HepG2 (cell line): ENCODE results near the gene CHCHD1. TPM values are rescaled to one million over a fixed set of nuclear protein-coding genes. Genes with fewer than 3 reads are reported as not detected.

Experiments
- ATAC-seq: fragments of 200-7000 bp; cut with Tn5 transposase; 3 replicates; pipeline ENCODE4 v1.9.1; 2020; ENCODE audit warnings: mild to moderate bottlenecking, moderate library complexity
- BruUV-seq: library from RNA; stranded (reverse); fragments of 400-500 nt; replicated peaks from 2 replicates; lab custom pipeline; 2021; lab: Mats Ljungman, UMichigan
- CTCF ChIA-PET: fragments of 300-600 bp; formaldehyde crosslinking; extraction: SDS; loops from one replicate; lab custom pipeline; 2021; ENCODE audit warnings: low total read pairs, inconsistent platforms, low intra/inter-chr PET ratio; lab: Yijun Ruan, JAX
- POLR2A ChIA-PET: fragments of 350-600 bp; sonication (Branson Sonifier 250); formaldehyde crosslinking; loops from one replicate; lab custom pipeline; 2020; ENCODE audit warnings: antibody characterized with exemption, inconsistent platforms; lab: Yijun Ruan, JAX
- DNase-seq: peaks from one replicate; pipeline ENCODE4 v3.0.0-alpha.2; 2015; ENCODE audit warnings: low spot score
- FAIRE-seq: peaks from 3 replicates; lab custom pipeline; 2011; peaks lifted over from hg19 to GRCh38; lab: Jason Lieb, UNC
- H2AFZ ChIP-seq: one replicate; pipeline ENCODE4 v1.6.1; 2011; ENCODE audit warnings: low read length, inconsistent platforms
- H3K27ac ChIP-seq: fragments of 300-600 bp; 3 replicates; pipeline ENCODE4 v1.8.0; 2011; ENCODE audit warnings: mixed run types, mild to moderate bottlenecking, mixed read lengths, low read length, inconsistent platforms; ENCODE audit not compliant: insufficient read depth; ENCODE audit errors: extremely low read length
- H3K27me3 ChIP-seq, 2 experiments: fragments of 200-600 bp in 1 of 2; 2 replicates in 1 of 2; 3 replicates in 1 of 2; pipeline versions ENCODE4 v1.6.0 to v1.8.0; 2011; ENCODE audit warnings: low read length in 2 of 2, mild to moderate bottlenecking in 2 of 2, moderate library complexity in 2 of 2, inconsistent platforms in 1 of 2; ENCODE audit not compliant: insufficient read depth in 2 of 2, control insufficient read depth in 1 of 2
- H3K36me3 ChIP-seq, 2 experiments: fragments of 200-600 bp in 1 of 2; replicated peaks in 1 of 2; 2 replicates in 1 of 2; 3 replicates in 1 of 2; pipeline versions ENCODE4 v1.5.1 to v1.8.0; 2011; ENCODE audit warnings: low read length in 2 of 2, inconsistent platforms in 1 of 2; ENCODE audit not compliant: insufficient read depth in 2 of 2, control insufficient read depth in 1 of 2
- H3K4me1 ChIP-seq: 2 replicates; pipeline ENCODE4 v1.5.1; 2012; ENCODE audit warnings: low read length, inconsistent platforms; ENCODE audit not compliant: insufficient read depth
- H3K4me2 ChIP-seq: 2 replicates; pipeline ENCODE4 v1.6.0; 2011; ENCODE audit warnings: low read depth, low read length, inconsistent platforms
- H3K4me3 ChIP-seq, 3 experiments: fragments of 200-600 bp in 1 of 3; sonication (generic), shearing (Covaris generic) in 1 of 3; replicated peaks in 1 of 3; 2 replicates each; pipeline ENCODE4 v1.5.1; 2011 to 2016; ENCODE audit warnings: low read length in 3 of 3, inconsistent platforms in 2 of 3, low read depth in 2 of 3, mild to moderate bottlenecking in 2 of 3, control low read depth in 1 of 3, mixed read lengths in 1 of 3; ENCODE audit not compliant: insufficient read depth in 1 of 3
- H3K79me2 ChIP-seq: one replicate; pipeline ENCODE4 v1.6.1; 2011; ENCODE audit warnings: low read length, inconsistent platforms; ENCODE audit not compliant: insufficient read depth
- H3K9ac ChIP-seq: 2 replicates; pipeline ENCODE4 v1.6.0; 2011; ENCODE audit warnings: mild to moderate bottlenecking, low read depth, low read length, inconsistent platforms; ENCODE audit not compliant: insufficient read depth
- H3K9me3 ChIP-seq: 2 replicates; pipeline ENCODE4 v1.5.1; 2012; ENCODE audit warnings: mild to moderate bottlenecking, low read length
- H4K20me1 ChIP-seq: 2 replicates; pipeline ENCODE4 v1.6.0; 2011; ENCODE audit warnings: inconsistent platforms, mild to moderate bottlenecking, low read length, moderate library complexity; ENCODE audit not compliant: insufficient read depth
- E2F5 ChIP-seq: sonication (generic); formaldehyde crosslinking; conservative IDR thresholded peaks from 2 replicates; pipeline ENCODE4 v1.4.0; 2020; ENCODE audit warnings: missing genetic modification reagents
- FOXP4 ChIP-seq: sonication (generic); formaldehyde crosslinking; IDR thresholded peaks from 2 replicates; pipeline ENCODE4 v1.4.0; 2020; ENCODE audit warnings: missing genetic modification reagents
- PAF1 ChIP-seq: IDR thresholded peaks from 2 replicates; pipeline ENCODE4 v1.6.1; 2016; ENCODE audit warnings: missing genetic modification reagents, missing compliant biosample characterization
- XRCC5 ChIP-seq: fragments of 200-400 bp; formaldehyde crosslinking; optimal IDR thresholded peaks from 2 replicates; pipeline ENCODE3; 2017; ENCODE audit warnings: mild to moderate bottlenecking, low read length
- ZBTB40 ChIP-seq, 2 experiments: fragments of 450-650 bp in 1 of 2; sonication (generic) in 1 of 2; formaldehyde crosslinking in 1 of 2; IDR thresholded peaks; 2 replicates each; pipeline versions ENCODE4 v1.6.1 to v1.8.0; 2016 to 2022; ENCODE audit warnings: antibody characterized with exemption in 1 of 2, mild to moderate bottlenecking in 1 of 2, missing genetic modification reagents in 1 of 2
- ZNF501 ChIP-seq: sonication (generic); formaldehyde crosslinking; IDR thresholded peaks from 2 replicates; pipeline ENCODE4 v1.5.1; 2020; ENCODE audit warnings: mild to moderate bottlenecking, moderate library complexity, missing genetic modification reagents
- ZNF557 ChIP-seq: sonication (generic); formaldehyde crosslinking; IDR thresholded peaks from 2 replicates; pipeline ENCODE4 v1.4.0; 2020; ENCODE audit warnings: missing genetic modification reagents
- ZNF572 ChIP-seq: sonication (generic); formaldehyde crosslinking; IDR thresholded peaks from 2 replicates; pipeline ENCODE4 v1.5.1; 2020; ENCODE audit warnings: mild to moderate bottlenecking, missing genetic modification reagents
- WGBS: methylation state at CpG from one replicate; pipeline ENCODE4 v1.1.6; 2017; ENCODE audit warnings: low lambda C conversion rate; 5-methylcytosine and 5-hydroxymethylcytosine counted together
- in situ Hi-C: cut with HindIII; loops from 2 replicates; pipeline ENCODE4 v1.10.0; 2017; ENCODE audit warnings: low pct_unique_long_range_greater_than_20kb; ENCODE audit not compliant: extremely low pct_ligation_motif_present
- intact Hi-C: fragments of 100-400 bp; cut with micrococcal nuclease; formaldehyde crosslinking; loops from one replicate; pipeline ENCODE4 v1.10.0; 2022; ENCODE audit not compliant: unreplicated experiment
- polyA plus RNA-seq, 8 experiments: library from polyadenylated mRNA; depleted of rRNA in 3 of 8; stranded (reverse) in 7 of 8; unstranded in 1 of 8; fragments of >200 nt; fragmentation: Illumina TruSeq in 4 of 8; extraction: Trizol in 4 of 8; gene quantifications; 2 replicates each; pipeline versions ENCODE4 v1.2.1 to v1.2.3, GENCODE V29; 2011 to 2016; ENCODE audit warnings: low read depth in 4 of 8, missing spikeins in 1 of 8, mixed read lengths in 1 of 8; ENCODE audit not compliant: insufficient read depth in 1 of 8
- total RNA-seq, 5 experiments: library from RNA; depleted of rRNA; stranded (reverse); fragments of >200 nt; fragmentation: Illumina TruSeq; extraction: Trizol; gene quantifications; 2 replicates each; pipeline ENCODE4 v1.2.3, GENCODE V29; 2016; ENCODE audit warnings: low read depth in 1 of 5

The CHCHD1 gene
- total and polyA plus RNA-seq, 2 of the 13 experiments (the other 11 are each of a cell fraction or from before 2014, with no cell fraction given) = 36.9 to 71.2 TPM

- no peaks in the 10 kb centered on the region for H3K9me3 ChIP-seq
- intact Hi-C loops = no loop called here
- H3K27me3 ChIP-seq = no peaks in the 10 kb centered on the region; a peak in 1 of 5 replicates
- ChIA-PET CTCF (no interaction called here), POLR2A (no interaction called here)
- TF ChIP-seq FOXP4 = no peak
- TF ChIP-seq ZBTB40 (IDR thresholded peaks at IDR 0.05) = no peak
- no peak for TF ChIP-seq ZBTB40 (CRISPR knock-in tag; IDR thresholded peaks at IDR 0.05)
- no peak for TF ChIP-seq E2F5 (CRISPR knock-in tag)
- no peak for TF ChIP-seq XRCC5
- TF ChIP-seq ZNF572 = no peak
- TF ChIP-seq PAF1 (CRISPR knock-in tag) = no peak
- no peak for TF ChIP-seq ZNF557 (CRISPR knock-in tag)
- no peak for TF ChIP-seq ZNF501
- no peak for DNase-seq
- in situ Hi-C loops = no loop called here
- H3K4me2 ChIP-seq = no peak overlapping the region
- WGBS = over 99% methylated on average over 14 of the region's 14 CpGs
- peaks cover 23 to 49% of the 10 kb centered on the region in 2 experiments for H3K36me3 ChIP-seq
- no peaks in the 10 kb centered on the region for H4K20me1 ChIP-seq
- H3K27ac ChIP-seq = no peak overlapping the region
- H2AFZ ChIP-seq = no peak overlapping the region
- no peak overlapping the region for H3K4me3 ChIP-seq
- ATAC-seq = no peak
- no TSS peak for BruUV-seq
- peaks cover 21% of the 10 kb centered on the region for H3K4me1 ChIP-seq
- H3K79me2 ChIP-seq = peaks cover 3% of the 10 kb centered on the region
- no peak overlapping the region for H3K9ac ChIP-seq
- no peak for FAIRE-seq
Observed at GRCh38 chr10:73807471-73807870, 25.6 kb downstream of the CHCHD1 start.
